A673 (cell line): ENCODE measurements around the gene VAV1. TPM values are rescaled to one million over a fixed set of nuclear protein-coding genes. Genes with fewer than 3 reads are reported as not detected.

Experiments
- BruUV-seq: library from RNA; stranded (reverse); fragments of 400-500 nt; replicated peaks from 2 replicates; lab custom pipeline; 2021; lab: Mats Ljungman, UMichigan
- CTCF ChIA-PET: fragments of 300-600 bp; sonication (Branson Sonifier 250); formaldehyde crosslinking; loops from one replicate; lab custom pipeline; 2022; ENCODE audit warnings: antibody characterized with exemption; lab: Charles Lee
- POLR2A ChIA-PET: fragments of 300-600 bp; sonication (Branson Sonifier 250); formaldehyde crosslinking; loops from one replicate; lab custom pipeline; 2022; ENCODE audit warnings: antibody characterized with exemption; ENCODE audit not compliant: low non-redundant PET; lab: Charles Lee
- DNase-seq: peaks from one replicate; pipeline ENCODE4 v3.0.0-alpha.2; 2015; ENCODE audit warnings: low spot score
- H3K27ac ChIP-seq: fragments of 200-600 bp; sonication (generic); 2 replicates; pipeline ENCODE4 v1.5.1; 2016; ENCODE audit warnings: mixed run types, low read depth, mild to moderate bottlenecking, mixed read lengths, antibody characterized with exemption, low read length; ENCODE audit not compliant: poor library complexity, severe bottlenecking
- H3K27me3 ChIP-seq: fragments of 200-600 bp; sonication (generic); replicated peaks from 2 replicates; pipeline ENCODE4 v1.6.1; 2017; ENCODE audit warnings: mixed run types, low read depth, mild to moderate bottlenecking, mixed read lengths, antibody characterized with exemption, low read length; ENCODE audit not compliant: insufficient read depth, poor library complexity
- H3K36me3 ChIP-seq: fragments of 200-600 bp; sonication (generic); 2 replicates; pipeline ENCODE4 v1.6.1; 2016; ENCODE audit warnings: mixed run types, mild to moderate bottlenecking, mixed read lengths, antibody characterized with exemption, low read length; ENCODE audit not compliant: insufficient read depth, poor library complexity, severe bottlenecking
- H3K4me1 ChIP-seq: fragments of 200-600 bp; sonication (generic); 2 replicates; pipeline ENCODE4 v1.6.1; 2017; ENCODE audit warnings: mixed run types, mild to moderate bottlenecking, mixed read lengths, antibody characterized with exemption, low read length; ENCODE audit not compliant: insufficient read depth, poor library complexity, severe bottlenecking
- H3K4me3 ChIP-seq: fragments of 200-600 bp; sonication (generic); 2 replicates; pipeline ENCODE4 v1.5.1; 2016; ENCODE audit warnings: low read depth, mixed run types, mild to moderate bottlenecking, mixed read lengths, low read length; ENCODE audit not compliant: poor library complexity, severe bottlenecking
- H3K9me3 ChIP-seq: fragments of 200-600 bp; sonication (generic); 2 replicates; pipeline ENCODE4 v1.6.1; 2016; ENCODE audit warnings: mixed run types, low read depth, mild to moderate bottlenecking, mixed read lengths, antibody characterized with exemption, low read length; ENCODE audit not compliant: poor library complexity, severe bottlenecking
- CTCF ChIP-seq: fragments of 300-800, 200-600 bp; sonication (generic); conservative IDR thresholded peaks from 2 replicates; pipeline ENCODE4 v1.5.1; 2017; ENCODE audit warnings: low read depth, mild to moderate bottlenecking, antibody characterized with exemption, low read length, moderate library complexity, mixed read lengths
- EZH2 ChIP-seq: fragments of 200-600 bp; sonication (generic); IDR thresholded peaks from 2 replicates; pipeline ENCODE4 v1.6.1; 2017; ENCODE audit warnings: borderline replicate concordance, low read depth, mild to moderate bottlenecking, mixed read lengths, antibody characterized with exemption, low read length; ENCODE audit not compliant: poor library complexity, severe bottlenecking
- intact Hi-C: fragments of 100-400 bp; cut with micrococcal nuclease; formaldehyde crosslinking; loops from one replicate; pipeline ENCODE4 v1.10.0; 2022; ENCODE audit not compliant: unreplicated experiment
- total RNA-seq: library from RNA; stranded (reverse); gene quantifications from 2 replicates; pipeline ENCODE4 v1.2.3, GENCODE V29; 2021

Gene VAV1
- total RNA-seq, 1 experiment from 2014 or later, result 51.6 TPM

GRCh38 chr19:6753178-6754031, 19.1 kb upstream of the VAV1 start:
- intact Hi-C loops, result loop anchor here (1.0 to 5.0 kb wide), 2 partner anchors 14 to 236 kb away; partner anchors contain the start of gene SH2D3A
- TF ChIP-seq EZH2 (no peak), CTCF (peak; percentile 62)
- Histone ChIP-seq H3K27ac (peak overlapping the region; percentile 48), H3K9me3 (no peaks in the 10 kb centered on the region), H3K4me3 (peak overlapping the region; percentile 50), H3K4me1 (peaks cover 3% of the 10 kb centered on the region), H3K27me3 (no peaks in the 10 kb centered on the region), H3K36me3 (peaks cover 42% of the 10 kb centered on the region)
- ChIA-PET POLR2A (interaction anchor here (0.6 kb wide), 1 partner anchor 223 kb away, joined by 3 read pairs; the partner anchor contains the start of gene TNFSF9), CTCF (interaction anchor here (1.1 kb wide), 1 partner anchor 237 kb away, joined by 10 read pairs; no protein-coding TSS in a partner anchor)
- peak; percentile 96 for DNase-seq
- no TSS peak for BruUV-seq

- POLR2A ChIA-PET, result no interaction called here
- DNase-seq, result no peak
- intact Hi-C loops, result loop anchor here (5.0 kb wide), 1 partner anchor 237 kb away; no protein-coding TSS in a partner anchor
- TF ChIP-seq EZH2, result no peak
- TF ChIP-seq CTCF, result no peak
- peaks cover 34% of the 10 kb centered on the region for H3K36me3 ChIP-seq
- no peaks in the 10 kb centered on the region for H3K27me3 ChIP-seq
- peaks cover 3% of the 10 kb centered on the region for H3K4me1 ChIP-seq
- no peak overlapping the region for H3K27ac ChIP-seq
- CTCF ChIA-PET, result no interaction called here
- H3K9me3 ChIP-seq, result no peaks in the 10 kb centered on the region
- H3K4me3 ChIP-seq, result no peak overlapping the region
- no TSS peak for BruUV-seq
These were observed 18.4 kb upstream of the VAV1 start for GRCh38 chr19:6754136-6754535.

GRCh38 chr19:6754653-6755463, 17.6 kb upstream of the VAV1 start:
- peaks cover 27% of the 10 kb centered on the region for H3K36me3 ChIP-seq
- intact Hi-C loops, result loop anchor here (5.0 kb wide), 1 partner anchor 238 kb away; no protein-coding TSS in a partner anchor
- no peaks in the 10 kb centered on the region for H3K27me3 ChIP-seq
- DNase-seq, result no peak
- ChIA-PET POLR2A (no interaction called here), CTCF (no interaction called here)
- BruUV-seq, result no TSS peak
- H3K4me1 ChIP-seq, result peaks cover 3% of the 10 kb centered on the region
- no peak overlapping the region for H3K4me3 ChIP-seq
- H3K27ac ChIP-seq, result no peak overlapping the region
- H3K9me3 ChIP-seq, result no peaks in the 10 kb centered on the region
- TF ChIP-seq CTCF (no peak), EZH2 (no peak)
